ENCODE measurements around the gene ZFYVE27. TPM values are rescaled to one million over a fixed set of nuclear protein-coding genes. Genes with fewer than 3 reads are reported as not detected.

Gene ZFYVE27
- polyA plus RNA-seq, 1 donor from 2014 or later, result 135 TPM

- no peaks in the 10 kb centered on the region for H3F3A ChIP-seq (ENCODE audit: insufficient read depth, low read length, poor library complexity, severe bottlenecking)
- no peak overlapping the region for H3K9ac ChIP-seq (ENCODE audit: low read length)
- no peaks in the 10 kb centered on the region for H4K20me1 ChIP-seq (ENCODE audit: insufficient read depth)
- no peak overlapping the region for H3K4me2 ChIP-seq (ENCODE audit: low read length)
- TF ChIP-seq CTCF (IDR thresholded peaks at IDR 0.05; ENCODE audit: poor library complexity, severe bottlenecking) (peak; percentile 56), SMC3 (conservative IDR thresholded peaks at IDR 0.05; ENCODE audit: poor library complexity) (peak; percentile 56), TAF1 (IDR thresholded peaks at IDR 0.05; ENCODE audit: low read depth) (no peak), RAD21 (conservative IDR thresholded peaks at IDR 0.05) (peak; percentile 37)
- H2AFZ ChIP-seq (ENCODE audit: low read depth, low read length), result no peak overlapping the region
- H3K9me2 ChIP-seq (ENCODE audit: insufficient read depth, low read length), result no peaks in the 10 kb centered on the region
- H3K36me3 ChIP-seq (ENCODE audit: insufficient read depth, low read length), result no peaks in the 10 kb centered on the region
- no peak overlapping the region for H3K27ac ChIP-seq (ENCODE audit: low read length)
- no peaks in the 10 kb centered on the region for H3K9me3 ChIP-seq (ENCODE audit: low read length)
- H3K4me3 ChIP-seq (ENCODE audit: low read length), result no peak overlapping the region
- no peaks in the 10 kb centered on the region for H3K79me2 ChIP-seq (replicated peaks; ENCODE audit: insufficient read depth, low read length)
- peaks cover 5% of the 10 kb centered on the region for H3K27me3 ChIP-seq (ENCODE audit: insufficient read depth, low read depth, low read length)
Observed at GRCh38 chr10:97708976-97709946, 27.7 kb upstream of the ZFYVE27 start.

- H3K4me2 ChIP-seq (ENCODE audit: low read length), result no peak overlapping the region
- no peaks in the 10 kb centered on the region for H3K36me3 ChIP-seq (ENCODE audit: insufficient read depth, low read length)
- TF ChIP-seq MXI1 (conservative IDR thresholded peaks at IDR 0.05; ENCODE audit: poor library complexity, severe bottlenecking), result no peak
- TF ChIP-seq TAF1 (IDR thresholded peaks at IDR 0.05; ENCODE audit: low read depth), result no peak
- no peak for TF ChIP-seq RAD21 (conservative IDR thresholded peaks at IDR 0.05)
- TF ChIP-seq POLR2AphosphoS5 (IDR thresholded peaks at IDR 0.05), result no peak
- no peak for TF ChIP-seq REST (IDR thresholded peaks at IDR 0.05; ENCODE audit: borderline replicate concordance)
- no peak for TF ChIP-seq EZH2 (IDR thresholded peaks at IDR 0.05; ENCODE audit: borderline replicate concordance, insufficient read depth, low read length, poor library complexity, severe bottlenecking)
- TF ChIP-seq EP300 (conservative IDR thresholded peaks at IDR 0.05; ENCODE audit: poor library complexity, severe bottlenecking), result no peak
- TF ChIP-seq CTCF (IDR thresholded peaks at IDR 0.05; ENCODE audit: poor library complexity, severe bottlenecking), result no peak
- TF ChIP-seq SMC3 (conservative IDR thresholded peaks at IDR 0.05; ENCODE audit: poor library complexity), result no peak
- H3K9ac ChIP-seq (ENCODE audit: low read length), result no peak overlapping the region
- H3K4me3 ChIP-seq (ENCODE audit: low read length), result no peak overlapping the region
- no peaks in the 10 kb centered on the region for H4K20me1 ChIP-seq (ENCODE audit: insufficient read depth)
- peaks cover 16% of the 10 kb centered on the region for H3K27me3 ChIP-seq (ENCODE audit: insufficient read depth, low read depth, low read length)
- H3K27ac ChIP-seq (ENCODE audit: low read length), result no peak overlapping the region
- no peak overlapping the region for H2AFZ ChIP-seq (ENCODE audit: low read depth, low read length)
- no peaks in the 10 kb centered on the region for H3K79me2 ChIP-seq (replicated peaks; ENCODE audit: insufficient read depth, low read length)
- H3K9me3 ChIP-seq (ENCODE audit: low read length), result no peaks in the 10 kb centered on the region
- no peaks in the 10 kb centered on the region for H3F3A ChIP-seq (ENCODE audit: insufficient read depth, low read length, poor library complexity, severe bottlenecking)
- H3K9me2 ChIP-seq (ENCODE audit: insufficient read depth, low read length), result no peaks in the 10 kb centered on the region
Observed at GRCh38 chr10:97711640-97712572, 25.0 kb upstream of the ZFYVE27 start.

All from neural cell (in vitro differentiated cells).